Right kidney (tissue), 9 donors: Measurements from ENCODE around the gene SMIM32.

ENCODE experiments used
- DNase-seq: peaks from one replicate; pipeline ENCODE4 v3.0.0-alpha.2; 2016
- long read RNA-seq, 8 donors: transcript quantifications; one replicate each; lab custom pipeline, GENCODE V29; 2026

SMIM32 gene
- long read RNA-seq, donor 1, transcript SMIM32-201 (1 exons, 1,667 nt): major isoform, 24 of 24 reads
- long read RNA-seq, donor 1, partial matches to known transcripts: 0 of 24 reads
- long read RNA-seq, donor 1, other reads (novel, unspliced or antisense): 0 of 24 reads
- long read RNA-seq, donor 2, transcript SMIM32-201 (1 exons, 1,667 nt): major isoform, 16 of 16 reads
- long read RNA-seq, donor 2, partial matches to known transcripts: 0 of 16 reads
- long read RNA-seq, donor 2, other reads (novel, unspliced or antisense): 0 of 16 reads
- long read RNA-seq, donor 3, transcript SMIM32-201 (1 exons, 1,667 nt): major isoform, 6 of 6 reads
- long read RNA-seq, donor 3, partial matches to known transcripts: 0 of 6 reads
- long read RNA-seq, donor 3, other reads (novel, unspliced or antisense): 0 of 6 reads
- long read RNA-seq, donor 4, transcript SMIM32-201 (1 exons, 1,667 nt): major isoform, 12 of 12 reads
- long read RNA-seq, donor 4, partial matches to known transcripts: 0 of 12 reads
- long read RNA-seq, donor 4, other reads (novel, unspliced or antisense): 0 of 12 reads
- long read RNA-seq, donor 5, transcript SMIM32-201 (1 exons, 1,667 nt): major isoform, 15 of 15 reads
- long read RNA-seq, donor 5, partial matches to known transcripts: 0 of 15 reads
- long read RNA-seq, donor 5, other reads (novel, unspliced or antisense): 0 of 15 reads
- long read RNA-seq, donor 6, transcript SMIM32-201 (1 exons, 1,667 nt): major isoform, 11 of 11 reads
- long read RNA-seq, donor 6, partial matches to known transcripts: 0 of 11 reads
- long read RNA-seq, donor 6, other reads (novel, unspliced or antisense): 0 of 11 reads
- long read RNA-seq, donor 7, transcript SMIM32-201 (1 exons, 1,667 nt): major isoform, 16 of 16 reads
- long read RNA-seq, donor 7, partial matches to known transcripts: 0 of 16 reads
- long read RNA-seq, donor 7, other reads (novel, unspliced or antisense): 0 of 16 reads
- long read RNA-seq, donor 8, transcript SMIM32-201 (1 exons, 1,667 nt): major isoform, 12 of 12 reads
- long read RNA-seq, donor 8, partial matches to known transcripts: 0 of 12 reads
- long read RNA-seq, donor 8, other reads (novel, unspliced or antisense): 0 of 12 reads

GRCh38 chr5:136192526-136193321 lies at the start of gene SMIM32:
Gene SMIM32, minus strand, starts transcription at chr5:136193162. Its CDS starts 638 bp downstream, at chr5:136192524.
- peak; percentile 87 for DNase-seq

- DNase-seq: no peak
Observed at GRCh38 chr5:136242611-136243010, 49.6 kb upstream of the SMIM32 start.

- no peak for DNase-seq
Observed at GRCh38 chr5:136242136-136242535, 49.2 kb upstream of the SMIM32 start.

GRCh38 chr5:136240894-136241293 lies 47.9 kb upstream of the SMIM32 start:
- no peak for DNase-seq

GRCh38 chr5:136236479-136237083 lies 43.6 kb upstream of the SMIM32 start:
- no peak for DNase-seq

- DNase-seq: no peak
Observed at GRCh38 chr5:136235321-136235720, 42.4 kb upstream of the SMIM32 start.

- DNase-seq: no peak
Observed at GRCh38 chr5:136232316-136232715, 39.4 kb upstream of the SMIM32 start.

- DNase-seq: no peak
Observed at GRCh38 chr5:136230176-136230575, 37.2 kb upstream of the SMIM32 start.

GRCh38 chr5:136228136-136228757 lies 35.3 kb upstream of the SMIM32 start:
- no peak for DNase-seq

- no peak for DNase-seq
Observed at GRCh38 chr5:136226401-136226800, 33.4 kb upstream of the SMIM32 start.

- no peak for DNase-seq
Observed at GRCh38 chr5:136225796-136226195, 32.8 kb upstream of the SMIM32 start.

GRCh38 chr5:136222580-136223235 lies 29.7 kb upstream of the SMIM32 start:
- DNase-seq: no peak

- no peak for DNase-seq
Observed at GRCh38 chr5:136221340-136221739, 28.4 kb upstream of the SMIM32 start.

- DNase-seq: no peak
Observed at GRCh38 chr5:136216230-136216629, 23.3 kb upstream of the SMIM32 start.

GRCh38 chr5:136215812-136216211 lies 22.9 kb upstream of the SMIM32 start:
- no peak for DNase-seq

- DNase-seq: no peak
Observed at GRCh38 chr5:136213919-136214493, 21.0 kb upstream of the SMIM32 start.

- no peak for DNase-seq
Observed at GRCh38 chr5:136212252-136212721, 19.3 kb upstream of the SMIM32 start.

GRCh38 chr5:136211282-136212040 lies 18.5 kb upstream of the SMIM32 start:
- no peak for DNase-seq

GRCh38 chr5:136210259-136210658 lies 17.3 kb upstream of the SMIM32 start:
- no peak for DNase-seq
